HG02610 (cell line): Measurements from ENCODE around the gene FMR1.

Experiments used
- ATAC-seq: cut with Tn5 transposase; IDR thresholded peaks from one replicate; pipeline ENCODE4 v1.9.1; 2021; ENCODE audit warnings: mild to moderate bottlenecking, moderate library complexity; ENCODE audit not compliant: unreplicated experiment

Gene FMR1

DNA sequence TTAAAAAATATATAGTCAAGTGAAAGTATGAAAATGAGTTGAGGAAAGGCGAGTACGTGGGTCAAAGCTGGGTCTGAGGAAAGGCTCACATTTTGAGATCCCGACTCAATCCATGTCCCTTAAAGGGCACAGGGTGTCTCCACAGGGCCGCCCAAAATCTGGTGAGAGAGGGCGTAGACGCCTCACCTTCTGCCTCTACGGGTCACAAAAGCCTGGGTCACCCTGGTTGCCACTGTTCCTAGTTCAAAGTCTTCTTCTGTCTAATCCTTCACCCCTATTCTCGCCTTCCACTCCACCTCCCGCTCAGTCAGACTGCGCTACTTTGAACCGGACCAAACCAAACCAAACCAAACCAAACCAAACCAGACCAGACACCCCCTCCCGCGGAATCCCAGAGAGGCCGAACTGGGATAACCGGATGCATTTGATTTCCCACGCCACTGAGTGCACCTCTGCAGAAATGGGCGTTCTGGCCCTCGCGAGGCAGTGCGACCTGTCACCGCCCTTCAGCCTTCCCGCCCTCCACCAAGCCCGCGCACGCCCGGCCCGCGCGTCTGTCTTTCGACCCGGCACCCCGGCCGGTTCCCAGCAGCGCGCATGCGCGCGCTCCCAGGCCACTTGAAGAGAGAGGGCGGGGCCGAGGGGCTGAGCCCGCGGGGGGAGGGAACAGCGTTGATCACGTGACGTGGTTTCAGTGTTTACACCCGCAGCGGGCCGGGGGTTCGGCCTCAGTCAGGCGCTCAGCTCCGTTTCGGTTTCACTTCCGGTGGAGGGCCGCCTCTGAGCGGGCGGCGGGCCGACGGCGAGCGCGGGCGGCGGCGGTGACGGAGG, at the start of gene FMR1:
TSS of gene FMR1 (plus strand) at position 728 of the 831 bp plus-strand sequence. CDS start 261 bp downstream, outside the sequence.
- peak; percentile 89 for ATAC-seq

DNA sequence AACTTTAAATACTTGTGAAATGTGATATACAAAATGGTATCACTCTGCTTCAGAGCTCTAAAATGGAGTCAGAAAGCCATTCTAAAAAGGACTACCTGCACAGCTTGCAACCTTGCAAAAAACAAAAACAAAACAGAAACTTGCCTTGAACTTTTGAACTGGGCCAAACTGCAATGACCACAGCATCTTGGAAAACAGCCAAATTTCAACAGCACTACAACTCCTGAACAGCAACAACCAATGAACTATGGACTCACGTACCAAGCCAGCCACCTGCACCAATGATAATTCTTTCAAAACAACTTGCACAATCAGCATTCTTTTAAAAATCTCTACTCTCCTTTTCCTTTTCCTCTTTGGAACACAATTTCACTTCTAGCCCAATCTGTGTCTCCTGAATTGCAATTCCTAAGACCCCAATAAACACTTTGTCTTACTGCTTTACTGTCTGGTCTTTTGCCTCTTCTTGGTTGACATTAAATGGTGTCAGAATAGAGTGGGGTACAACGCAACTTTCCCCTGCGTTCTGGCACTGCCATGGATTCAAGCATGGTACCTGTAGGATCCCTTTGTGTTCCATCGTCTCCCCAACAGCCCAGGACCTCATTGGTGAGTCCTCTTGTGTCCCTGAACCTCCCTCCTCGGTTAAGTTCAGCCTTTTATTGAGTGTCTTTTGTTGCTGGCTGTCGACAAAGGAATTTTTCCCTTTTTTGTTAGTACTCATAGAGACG, 35.7 kb upstream of the FMR1 start:
- peak; percentile 89 for ATAC-seq

DNA sequence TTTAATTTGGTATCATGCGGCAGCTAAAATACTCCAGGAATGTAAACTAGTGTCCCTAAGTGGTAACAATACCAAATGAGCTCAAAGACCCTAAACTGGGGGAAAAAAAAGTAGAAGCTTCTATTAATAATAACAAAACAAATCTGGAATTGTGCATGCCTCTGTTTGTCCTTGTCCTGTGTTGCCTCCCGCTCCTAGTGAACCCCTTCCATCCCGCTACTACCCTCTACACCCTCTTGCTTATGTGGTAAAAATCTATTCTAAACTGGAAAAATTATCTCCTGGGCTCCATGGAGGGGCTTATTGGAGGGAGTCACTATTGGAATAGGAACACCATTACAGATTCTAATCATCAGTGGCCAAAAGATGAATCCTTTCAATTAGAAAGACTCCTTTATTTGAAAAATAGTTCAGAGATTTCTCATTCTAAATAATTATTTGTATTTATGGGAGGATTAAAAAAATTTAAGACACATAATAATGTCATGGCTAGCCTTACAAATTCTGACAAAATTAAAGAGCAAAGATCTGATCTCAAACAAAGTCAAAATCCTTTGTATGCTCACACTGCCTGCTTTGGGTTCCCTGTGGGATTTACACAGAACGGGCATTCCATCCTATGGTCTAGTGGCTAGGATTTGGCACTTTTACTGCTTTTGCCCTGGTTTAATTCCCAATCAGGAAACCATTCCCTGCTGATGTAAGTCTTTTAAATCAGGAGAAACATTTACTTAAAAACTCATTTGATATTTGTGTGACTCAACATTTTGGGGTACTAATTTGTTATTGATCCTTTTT, 34.7 kb upstream of the FMR1 start:
- no peak for ATAC-seq

DNA sequence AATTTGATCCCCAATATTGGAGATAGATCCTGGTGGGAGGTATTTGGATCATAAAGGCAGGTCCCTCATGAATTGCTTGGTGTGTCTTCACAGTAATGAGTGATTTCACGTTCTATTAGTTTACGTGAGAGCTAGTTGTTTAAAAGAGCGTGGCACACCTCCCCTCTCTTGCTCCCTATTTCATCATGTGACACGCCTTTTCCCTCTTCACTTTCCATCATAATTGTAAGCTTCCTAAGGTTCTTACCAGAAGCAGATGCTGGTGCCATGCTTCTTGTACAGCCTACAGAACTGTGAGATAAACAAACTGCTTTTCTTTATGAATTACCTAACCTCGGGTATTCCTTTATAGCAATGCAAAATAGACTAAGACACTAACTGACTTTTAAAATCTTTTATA, 34.0 kb upstream of the FMR1 start:
- no peak for ATAC-seq

DNA sequence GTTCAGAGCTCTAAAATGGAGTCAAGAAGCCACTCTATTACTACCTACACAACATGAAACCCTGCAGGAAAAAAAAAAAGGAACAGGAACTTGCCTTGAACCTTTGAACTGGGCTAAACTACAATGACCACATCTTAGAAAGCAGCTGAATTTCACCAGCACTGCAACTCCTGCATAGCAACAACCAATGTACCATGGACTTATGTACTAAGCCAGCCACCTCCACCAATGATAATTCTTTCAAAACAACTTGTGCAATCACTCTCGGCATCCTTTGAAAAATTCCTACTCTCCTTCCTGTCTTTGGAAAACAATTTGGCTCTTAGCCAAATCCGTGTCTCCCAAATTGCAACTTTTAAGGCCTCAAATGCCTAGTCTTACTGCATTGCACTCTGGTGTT, 26.8 kb upstream of the FMR1 start:
- no peak for ATAC-seq

DNA sequence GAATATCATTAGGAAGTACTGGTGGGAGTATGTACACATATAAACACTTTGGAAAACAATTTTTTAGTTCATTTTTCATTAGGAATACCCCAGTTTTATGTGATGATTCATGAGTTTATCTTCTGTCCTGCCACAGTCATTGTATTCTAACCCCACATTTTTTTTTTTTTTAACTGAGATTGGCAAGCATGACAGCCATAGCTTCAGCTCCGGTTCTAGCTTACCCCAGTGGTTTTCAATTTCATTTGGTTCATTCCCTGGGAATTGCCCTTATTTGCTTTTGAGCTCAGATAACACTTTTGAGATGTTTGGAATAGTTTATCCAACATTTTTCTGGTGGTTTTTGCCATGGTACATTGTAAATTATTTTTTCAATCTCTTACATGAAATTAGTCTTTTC, 21.0 kb upstream of the FMR1 start:
- no peak for ATAC-seq

DNA sequence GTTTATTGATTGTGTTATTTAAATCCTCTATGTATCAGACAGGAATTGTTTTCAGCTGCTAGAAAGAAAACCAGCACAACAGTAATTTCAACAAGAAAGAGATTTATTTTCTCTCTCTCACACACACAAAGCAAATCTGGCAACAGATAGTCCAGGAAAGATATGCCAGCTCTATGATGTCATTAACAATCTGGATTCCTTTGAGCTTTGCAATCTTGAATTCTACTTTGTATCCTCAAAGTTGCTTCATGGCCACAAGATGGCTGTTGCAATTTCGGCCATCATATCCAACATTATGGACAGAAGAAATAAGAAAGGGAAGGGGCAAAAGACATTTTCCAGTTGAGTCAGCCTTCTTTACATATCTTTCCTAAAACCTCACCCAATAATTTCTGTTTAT, 19.8 kb upstream of the FMR1 start:
- no peak for ATAC-seq

DNA sequence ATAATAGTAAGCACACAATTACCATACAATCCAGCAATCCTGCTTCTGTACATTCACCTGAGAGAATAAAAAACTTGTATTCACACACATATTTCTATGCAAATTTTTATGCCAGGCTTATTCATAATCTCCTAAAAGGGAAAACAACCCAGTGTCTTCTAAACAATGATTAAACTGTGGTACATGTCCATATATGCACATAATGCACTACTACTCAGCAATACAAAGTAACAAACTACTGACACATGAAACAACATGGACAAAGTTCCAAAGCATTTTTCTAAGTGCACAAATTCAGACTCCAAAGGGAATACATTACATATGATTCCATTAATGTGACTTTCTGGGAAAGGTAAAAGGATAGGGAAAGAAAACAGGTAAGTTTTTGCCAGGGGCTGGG, 18.0 kb upstream of the FMR1 start:
- ATAC-seq = no peak

DNA sequence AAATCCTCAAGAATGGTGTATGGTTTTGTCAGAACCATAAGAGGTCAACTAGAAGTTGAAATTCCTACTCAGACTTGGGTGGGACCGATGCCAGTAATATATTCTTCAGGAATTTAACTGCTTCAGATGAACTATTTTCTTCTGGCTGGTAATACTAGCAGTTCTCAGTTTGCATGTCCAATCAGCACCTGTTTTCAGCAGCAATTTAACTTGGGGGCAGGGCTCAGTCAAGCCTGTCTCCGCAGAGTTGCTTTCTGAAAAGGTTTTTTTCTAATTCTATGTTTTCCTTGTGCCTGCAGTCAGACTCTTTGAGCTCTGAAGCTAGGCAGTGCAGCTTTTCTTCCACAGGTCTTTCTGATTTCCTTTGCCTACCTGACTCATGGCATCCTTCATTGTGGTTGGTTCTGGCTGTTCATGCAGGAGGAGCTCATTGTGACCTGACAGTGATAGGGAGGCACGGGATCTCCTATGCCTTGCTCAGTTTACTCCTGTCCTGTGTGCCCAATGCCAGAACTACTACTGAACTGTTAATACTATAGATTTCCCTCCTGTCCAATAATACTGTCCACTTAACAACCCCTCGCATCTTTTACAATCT, 17.3 kb upstream of the FMR1 start:
- ATAC-seq = no peak

DNA sequence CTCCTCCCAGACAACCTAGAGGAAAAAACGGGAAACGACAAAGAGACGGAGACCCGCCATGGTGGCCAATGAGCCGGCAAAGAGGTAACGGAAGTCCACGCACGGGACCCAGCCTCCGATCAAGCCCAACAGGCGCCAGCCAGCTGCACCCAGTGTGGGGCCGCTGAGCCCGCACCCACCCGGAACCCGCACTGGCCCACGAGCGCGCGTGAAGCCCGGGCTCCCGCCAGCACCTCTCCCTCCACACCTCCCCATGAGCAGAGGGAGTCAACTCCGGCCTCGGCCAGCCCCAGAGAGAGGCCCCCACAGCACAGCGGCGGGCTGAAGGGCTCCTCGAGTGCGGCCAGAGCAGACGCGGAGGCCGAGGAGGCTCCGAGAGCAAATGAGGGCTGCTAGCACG, 14.6 kb upstream of the FMR1 start:
- no peak for ATAC-seq

DNA sequence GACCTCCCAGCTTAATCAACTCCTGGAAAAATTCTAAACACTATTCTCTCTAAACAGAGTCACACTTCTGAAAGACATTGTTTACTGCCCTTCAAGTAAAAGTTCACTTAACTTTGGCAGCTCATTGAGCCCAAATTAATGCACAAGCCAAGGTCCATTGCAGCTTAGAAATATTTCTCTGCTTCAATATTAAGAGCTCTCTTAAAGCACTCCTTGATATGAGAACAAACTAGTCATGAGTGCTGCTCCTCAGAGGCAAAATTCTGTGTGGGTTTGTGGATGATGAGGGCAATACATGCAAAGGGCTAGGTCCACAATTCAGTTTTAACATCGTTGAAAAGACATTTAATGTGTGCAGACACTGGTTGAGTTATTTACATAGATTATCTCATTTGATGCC, 12.8 kb upstream of the FMR1 start:
- no peak for ATAC-seq

DNA sequence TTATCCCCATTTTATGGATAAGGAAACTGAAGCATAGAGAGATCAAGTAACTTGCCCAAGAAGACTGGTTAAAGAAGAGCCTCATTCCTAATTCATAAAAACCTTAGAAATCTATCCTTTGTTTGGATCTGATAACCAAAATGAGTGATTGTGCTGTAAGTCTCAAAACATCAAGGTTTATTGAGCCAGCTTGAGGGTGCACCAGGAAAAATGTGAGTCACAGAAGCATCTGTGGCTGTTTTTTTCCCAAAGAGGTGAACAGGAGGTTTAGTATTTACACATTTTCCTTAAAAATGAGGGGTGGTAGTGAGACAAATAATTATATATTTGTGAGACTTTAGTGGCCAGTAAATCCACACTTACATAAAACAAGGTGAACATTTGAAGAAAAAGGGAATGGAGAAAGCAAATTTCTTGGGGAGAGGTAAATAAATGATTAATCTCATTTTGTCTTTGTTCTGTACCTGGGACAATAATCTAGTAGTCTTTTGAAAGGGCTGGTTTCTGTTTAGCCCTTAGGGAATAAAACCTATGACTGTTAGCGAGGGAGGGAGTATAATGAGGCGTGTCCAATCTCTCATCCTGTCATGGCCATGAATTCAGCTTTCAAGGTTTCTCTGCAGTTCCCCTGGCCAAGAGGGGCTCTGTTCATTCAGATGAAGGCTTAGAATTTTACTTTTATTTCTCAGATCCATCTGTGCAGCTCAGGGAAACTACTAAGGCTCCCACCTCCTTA, 12.2 kb upstream of the FMR1 start:
- ATAC-seq = peak; percentile 83

DNA sequence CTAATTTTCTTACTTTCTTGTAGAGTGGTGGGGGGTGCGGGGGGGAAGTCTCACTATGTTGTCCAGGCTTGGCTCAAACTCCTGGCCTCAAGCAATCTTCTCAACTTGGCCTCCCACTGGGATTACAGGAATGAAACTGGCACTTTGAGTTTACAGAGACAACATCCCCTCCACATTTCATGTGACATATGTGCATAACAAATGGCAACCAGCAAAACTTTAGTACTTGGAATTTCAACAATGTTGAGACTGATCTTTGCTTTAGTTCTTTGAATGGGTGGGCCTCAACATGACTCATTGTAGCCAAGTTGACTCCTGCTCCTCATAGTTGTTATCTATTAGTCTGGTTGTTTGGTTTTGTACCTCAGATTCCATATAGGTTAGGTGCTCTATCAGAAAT, 11.4 kb upstream of the FMR1 start:
- no peak for ATAC-seq

DNA sequence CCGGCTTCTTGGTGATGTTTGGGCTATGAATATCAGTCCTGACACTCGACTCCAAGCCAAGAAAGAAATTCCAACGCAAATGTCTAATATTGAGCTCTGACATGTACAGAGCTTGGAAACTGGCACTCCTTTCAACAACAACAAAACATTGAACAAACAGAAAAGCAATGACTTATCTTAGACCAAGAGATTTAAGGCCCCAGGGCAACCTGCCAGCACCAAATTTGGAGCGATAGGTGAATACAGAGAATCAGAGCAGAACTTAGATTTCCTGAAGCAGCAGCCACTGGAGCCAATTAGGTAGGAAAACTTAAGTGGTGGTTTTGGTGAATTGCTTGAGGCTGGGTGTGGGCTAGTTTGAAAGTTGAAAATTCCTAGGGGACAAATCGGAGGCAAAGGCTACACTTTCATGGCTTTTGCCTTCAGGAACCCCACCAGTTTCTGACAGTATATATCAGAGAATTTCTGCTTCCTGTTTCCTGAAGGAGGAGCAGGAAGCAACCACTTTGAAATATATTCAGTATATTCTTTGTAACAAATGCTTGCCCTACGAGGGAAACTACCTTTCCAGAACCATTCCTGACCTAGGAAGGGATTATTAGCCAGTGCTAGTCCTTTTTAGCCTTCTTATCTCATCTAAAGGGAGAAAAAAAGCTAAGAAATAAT, 10.1 kb upstream of the FMR1 start:
- ATAC-seq = no peak

DNA sequence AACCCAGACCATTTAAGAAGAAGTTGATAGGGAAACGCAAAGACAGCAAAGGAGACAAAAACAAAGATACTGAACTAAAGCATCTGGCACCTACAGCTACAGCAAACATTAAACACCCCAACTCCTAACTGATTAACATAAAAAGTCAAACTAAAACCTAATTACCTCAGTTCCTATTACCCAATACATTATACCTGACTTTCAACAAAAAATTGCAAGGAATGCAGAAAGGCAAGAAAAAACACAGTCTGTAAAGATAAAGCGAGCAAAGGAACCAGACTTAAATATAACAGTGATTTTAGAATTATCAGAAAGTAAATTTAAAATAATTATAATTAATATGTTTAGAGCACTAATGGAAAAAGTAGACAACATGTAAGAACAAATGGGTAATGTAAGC, 9.4 kb upstream of the FMR1 start:
- no peak for ATAC-seq

DNA sequence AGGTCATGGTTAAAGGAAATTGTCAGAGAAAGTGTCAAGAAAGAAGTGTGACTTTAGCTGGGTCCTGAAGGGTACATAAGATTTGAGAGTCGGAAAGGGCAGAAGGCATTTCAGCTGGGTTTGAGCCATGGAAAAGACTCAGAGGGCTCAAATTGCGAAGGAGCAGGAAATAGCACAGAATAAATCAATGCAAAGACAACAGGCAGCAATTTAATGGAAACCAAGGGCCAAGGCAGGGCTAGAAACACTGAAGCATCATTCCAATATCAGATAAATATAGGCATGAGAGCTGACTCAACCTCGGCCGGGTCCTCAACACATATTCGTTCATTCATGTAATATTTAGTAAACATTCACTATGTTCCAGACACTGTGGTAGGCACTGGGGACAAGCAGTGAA, 3.6 kb upstream of the FMR1 start:
- ATAC-seq = no peak

DNA sequence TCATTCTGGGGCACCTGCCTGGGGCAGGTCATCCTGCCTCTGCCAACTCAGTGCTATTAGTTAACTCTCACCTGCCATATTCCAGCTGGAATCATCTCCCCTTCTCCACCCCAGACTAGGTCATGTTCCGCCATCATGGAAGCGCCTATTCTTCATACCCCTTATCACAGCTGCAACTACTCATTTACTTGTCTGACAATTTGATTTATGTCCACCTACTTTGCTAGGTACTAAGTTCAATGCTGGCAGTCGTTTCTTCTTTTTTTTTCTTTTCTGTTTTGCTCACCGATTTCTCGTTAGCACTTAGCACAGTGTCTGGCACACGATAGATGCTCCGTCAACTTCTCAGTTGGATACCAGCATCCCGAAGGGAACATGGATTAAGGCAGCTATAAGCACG, 1.1 kb upstream of the FMR1 start:
- ATAC-seq = no peak

DNA sequence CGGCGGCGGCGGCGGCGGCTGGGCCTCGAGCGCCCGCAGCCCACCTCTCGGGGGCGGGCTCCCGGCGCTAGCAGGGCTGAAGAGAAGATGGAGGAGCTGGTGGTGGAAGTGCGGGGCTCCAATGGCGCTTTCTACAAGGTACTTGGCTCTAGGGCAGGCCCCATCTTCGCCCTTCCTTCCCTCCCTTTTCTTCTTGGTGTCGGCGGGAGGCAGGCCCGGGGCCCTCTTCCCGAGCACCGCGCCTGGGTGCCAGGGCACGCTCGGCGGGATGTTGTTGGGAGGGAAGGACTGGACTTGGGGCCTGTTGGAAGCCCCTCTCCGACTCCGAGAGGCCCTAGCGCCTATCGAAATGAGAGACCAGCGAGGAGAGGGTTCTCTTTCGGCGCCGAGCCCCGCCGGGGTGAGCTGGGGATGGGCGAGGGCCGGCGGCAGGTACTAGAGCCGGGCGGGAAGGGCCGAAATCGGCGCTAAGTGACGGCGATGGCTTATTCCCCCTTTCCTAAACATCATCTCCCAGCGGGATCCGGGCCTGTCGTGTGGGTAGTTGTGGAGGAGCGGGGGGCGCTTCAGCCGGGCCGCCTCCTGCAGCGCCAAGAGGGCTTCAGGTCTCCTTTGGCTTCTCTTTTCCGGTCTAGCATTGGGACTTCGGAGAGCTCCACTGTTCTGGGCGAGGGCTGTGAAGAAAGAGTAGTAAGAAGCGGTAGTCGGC, 528 bp downstream of the FMR1 start:
- peak; percentile 27 for ATAC-seq

DNA sequence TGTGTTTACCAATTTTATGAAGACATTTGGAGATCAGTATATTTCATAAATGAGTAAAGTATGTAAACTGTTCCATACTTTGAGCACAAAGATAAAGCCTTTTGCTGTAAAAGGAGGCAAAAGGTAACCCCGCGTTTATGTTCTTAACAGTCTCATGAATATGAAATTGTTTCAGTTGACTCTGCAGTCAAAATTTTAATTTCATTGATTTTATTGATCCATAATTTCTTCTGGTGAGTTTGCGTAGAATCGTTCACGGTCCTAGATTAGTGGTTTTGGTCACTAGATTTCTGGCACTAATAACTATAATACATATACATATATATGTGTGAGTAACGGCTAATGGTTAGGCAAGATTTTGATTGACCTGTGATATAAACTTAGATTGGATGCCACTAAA, 1.9 kb downstream of the FMR1 start:
- no peak for ATAC-seq
